K562 (cell line): ENCODE data around the gene SMAD7. TPM values are rescaled to one million over a fixed set of nuclear protein-coding genes. Genes with fewer than 3 reads are reported as not detected.

Experiments
- ATAC-seq: fragments of 200-7000 bp; cut with Tn5 transposase; 3 replicates; pipeline ENCODE4 v1.9.1; 2020; ENCODE audit warnings: moderate library complexity
- BruUV-seq: library from RNA; stranded (reverse); fragments of 400-500 nt; replicated peaks from 2 replicates; lab custom pipeline; 2021; lab: Mats Ljungman, UMichigan
- CTCF ChIA-PET: fragments of 300-600 bp; formaldehyde crosslinking; extraction: SDS; loops from one replicate; lab custom pipeline; 2021; ENCODE audit warnings: low intra/inter-chr PET ratio; lab: Yijun Ruan, JAX
- POLR2A ChIA-PET: fragments of 300-600, 350-650 bp; sonication (Branson Sonifier 250); formaldehyde crosslinking; extraction: SDS; loops from one replicate; lab custom pipeline; 2021; ENCODE audit warnings: antibody characterized with exemption, inconsistent platforms; lab: Yijun Ruan, JAX
- DNase-seq, 4 experiments: peaks; one replicate each; pipeline versions ENCODE4 v3.0.0 to v3.0.0-alpha.2; 2011 to 2018; ENCODE audit warnings: low spot score in 3 of 4, mixed read lengths in 3 of 4; ENCODE audit errors: extremely low read depth in 1 of 4
- FAIRE-seq: peaks from 2 replicates; lab custom pipeline; 2011; peaks lifted over from hg19 to GRCh38; lab: Jason Lieb, UNC
- H2AFZ ChIP-seq: 2 replicates; pipeline ENCODE4 v1.6.0; 2011; ENCODE audit warnings: low read depth, low read length, control low read depth, inconsistent platforms
- H3K27ac ChIP-seq: fragments of 200-600 bp; 3 replicates; pipeline ENCODE4 v1.8.0; 2011; ENCODE audit warnings: low read depth, mild to moderate bottlenecking, control low read depth, inconsistent platforms, low read length, moderate library complexity, mixed read lengths; ENCODE audit errors: extremely low read depth
- H3K27me3 ChIP-seq, 2 experiments: fragments of 300-600 bp in 1 of 2; 2 replicates in 1 of 2; 3 replicates in 1 of 2; pipeline versions ENCODE4 v1.6.0 to v1.8.0; 2011; ENCODE audit warnings: inconsistent platforms in 2 of 2, low read length in 2 of 2, mild to moderate bottlenecking in 1 of 2, mixed read lengths in 1 of 2, moderate library complexity in 1 of 2; ENCODE audit not compliant: control insufficient read depth in 2 of 2, insufficient read depth in 2 of 2
- H3K36me3 ChIP-seq: fragments of 300-600 bp; 3 replicates; pipeline ENCODE4 v1.8.0; 2011; ENCODE audit warnings: mild to moderate bottlenecking, low read length, inconsistent platforms; ENCODE audit not compliant: control insufficient read depth, insufficient read depth
- H3K4me1 ChIP-seq, 2 experiments: fragments of 200-600 bp in 1 of 2; replicated peaks in 1 of 2; 2 replicates in 1 of 2; 3 replicates in 1 of 2; pipeline versions ENCODE4 v1.5.1 to v1.8.0; 2011; ENCODE audit warnings: inconsistent platforms in 2 of 2, low read length in 2 of 2, mild to moderate bottlenecking in 1 of 2, mixed read lengths in 1 of 2, moderate library complexity in 1 of 2; ENCODE audit not compliant: control insufficient read depth in 2 of 2, insufficient read depth in 2 of 2
- H3K4me2 ChIP-seq: 2 replicates; pipeline ENCODE4 v1.6.1; 2011; ENCODE audit warnings: low read length, control low read depth, inconsistent platforms, mixed read lengths; ENCODE audit not compliant: insufficient read depth
- H3K4me3 ChIP-seq: fragments of 200-600 bp; sonication (generic), shearing (Covaris generic); 2 replicates; pipeline ENCODE4 v1.5.1; 2016; ENCODE audit warnings: control low read depth, inconsistent platforms
- H3K79me2 ChIP-seq: fragments of 200-600 bp; 3 replicates; pipeline ENCODE4 v1.8.0; 2011; ENCODE audit warnings: low read length, inconsistent platforms; ENCODE audit not compliant: control insufficient read depth, insufficient read depth
- H3K9ac ChIP-seq, 2 experiments: 2 replicates each; pipeline versions ENCODE4 v1.6.0 to v1.6.1; 2011; ENCODE audit warnings: low read depth in 2 of 2, low read length in 2 of 2, control low read depth in 1 of 2, inconsistent platforms in 1 of 2, mild to moderate bottlenecking in 1 of 2, mixed read lengths in 1 of 2; ENCODE audit not compliant: insufficient read depth in 1 of 2
- H3K9me1 ChIP-seq: one replicate; pipeline ENCODE4 v1.6.0; 2011; ENCODE audit warnings: inconsistent platforms, mild to moderate bottlenecking, low read length, moderate library complexity; ENCODE audit not compliant: control insufficient read depth, insufficient read depth
- H3K9me3 ChIP-seq: replicated peaks from 2 replicates; pipeline ENCODE4 v1.5.1; 2011; ENCODE audit warnings: low read depth, low read length, inconsistent platforms; ENCODE audit not compliant: control insufficient read depth, insufficient read depth
- H4K20me1 ChIP-seq: replicated peaks from 2 replicates; pipeline ENCODE4 v1.6.1; 2011; ENCODE audit warnings: low read length, inconsistent platforms, mixed read lengths; ENCODE audit not compliant: control insufficient read depth, insufficient read depth
- ARID3B ChIP-seq: fragments of 250-450 bp; sonication (Bioruptor Pico); IDR thresholded peaks from 2 replicates; pipeline ENCODE4 v1.4.0; 2020; ENCODE audit warnings: borderline replicate concordance
- C11orf30 ChIP-seq: fragments of 450-650 bp; IDR thresholded peaks from 2 replicates; pipeline ENCODE4 v1.6.1; 2016; ENCODE audit warnings: low read depth, mild to moderate bottlenecking
- CBFB ChIP-seq: sonication (generic); formaldehyde crosslinking; IDR thresholded peaks from 2 replicates; pipeline ENCODE4 v1.4.0; 2020; ENCODE audit warnings: mild to moderate bottlenecking, missing genetic modification reagents
- CHD2 ChIP-seq: IDR thresholded peaks from 2 replicates; pipeline ENCODE4 v1.6.1; 2011; ENCODE audit warnings: low read depth, low read length
- DACH1 ChIP-seq: fragments of 450-650 bp; IDR thresholded peaks from 2 replicates; pipeline ENCODE4 v1.6.1; 2018; ENCODE audit not compliant: partially characterized antibody
- GTF2E2 ChIP-seq: fragments of 200-800 bp; sonication (Bioruptor generic); IDR thresholded peaks from 2 replicates; pipeline ENCODE4 v1.6.1; 2016; ENCODE audit warnings: missing genetic modification characterization, missing compliant biosample characterization
- HDAC1 ChIP-seq, 2 experiments: fragments of 450-650 bp; IDR thresholded peaks; 2 replicates each; pipeline ENCODE4 v1.6.1; 2016 to 2017; ENCODE audit warnings: inconsistent platforms in 1 of 2, mild to moderate bottlenecking in 1 of 2, moderate library complexity in 1 of 2
- HMG20A ChIP-seq: fragments of 450-650 bp; formaldehyde crosslinking; conservative IDR thresholded peaks from 2 replicates; pipeline ENCODE4 v1.4.0; 2020; ENCODE audit warnings: mild to moderate bottlenecking, mixed read lengths
- KDM5B ChIP-seq: fragments of 200-600 bp; sonication (generic); IDR thresholded peaks from 2 replicates; pipeline ENCODE4 v1.6.1; 2012; ENCODE audit warnings: low read depth, mild to moderate bottlenecking, moderate library complexity, low read length, control low read depth, inconsistent platforms; ENCODE audit not compliant: insufficient replicate concordance
- KLF1 ChIP-seq: fragments of 450-650 bp; IDR thresholded peaks from 2 replicates; pipeline ENCODE4 v1.6.1; 2016; ENCODE audit warnings: missing genetic modification characterization, missing compliant biosample characterization
- PKNOX1 ChIP-seq: fragments of 450-650 bp; IDR thresholded peaks from 2 replicates; pipeline ENCODE4 v1.6.1; 2016
- PURB ChIP-seq: sonication (generic); formaldehyde crosslinking; IDR thresholded peaks from 2 replicates; pipeline ENCODE4 v1.9.0; 2021; ENCODE audit warnings: low read depth, mild to moderate bottlenecking, missing genetic modification reagents
- RFX1 ChIP-seq: fragments of 450-650 bp; IDR thresholded peaks from 2 replicates; pipeline ENCODE4 v1.6.1; 2016; ENCODE audit warnings: mild to moderate bottlenecking, moderate library complexity
- SREBF2 ChIP-seq: sonication (generic); formaldehyde crosslinking; IDR thresholded peaks from 2 replicates; pipeline ENCODE4 v1.4.0; 2020; ENCODE audit warnings: mild to moderate bottlenecking, missing genetic modification reagents
- VEZF1 ChIP-seq: fragments of 200-800 bp; sonication (Bioruptor generic); IDR thresholded peaks from 2 replicates; pipeline ENCODE4 v1.6.1; 2017; ENCODE audit warnings: missing genetic modification characterization, missing compliant biosample characterization
- ZFP36 ChIP-seq: fragments of 150-350 bp; IDR thresholded peaks from 2 replicates; pipeline ENCODE4 v1.6.1; 2018; ENCODE audit warnings: low read length, low read depth; ENCODE audit not compliant: partially characterized antibody
- ZNF165 ChIP-seq: fragments of 250-450 bp; sonication (Bioruptor Pico); IDR thresholded peaks from 2 replicates; pipeline ENCODE4 v1.4.0; 2020; ENCODE audit warnings: borderline replicate concordance
- ZNF212 ChIP-seq: fragments of 450-650 bp; formaldehyde crosslinking; IDR thresholded peaks from 2 replicates; pipeline ENCODE4 v1.4.0; 2020; ENCODE audit warnings: mild to moderate bottlenecking
- ZNF695 ChIP-seq: fragments of 450-650 bp; formaldehyde crosslinking; IDR thresholded peaks from 2 replicates; pipeline ENCODE4 v1.4.0; 2020; ENCODE audit warnings: mild to moderate bottlenecking, moderate library complexity
- WGBS: fragments of 100-300 bp; shearing (Covaris generic); methylation state at CpG from one replicate; pipeline ENCODE4 v1.1.6; 2016; ENCODE audit warnings: low coverage, mixed read lengths; ENCODE audit not compliant: insufficient coverage; ENCODE audit errors: missing lambda C conversion rate; 5-methylcytosine and 5-hydroxymethylcytosine counted together
- in situ Hi-C: fragments of 300-500 bp; cut with MboI; formaldehyde crosslinking; loops from 4 replicates; pipeline ENCODE4 v1.15.0; 2018; ENCODE audit warnings: inconsistent platforms, mixed read lengths
- intact Hi-C: fragments of 100-400 bp; cut with micrococcal nuclease; formaldehyde crosslinking; loops from 2 replicates; pipeline ENCODE4 v1.14.2; 2022
- polyA plus RNA-seq, 8 experiments: library from polyadenylated mRNA; depleted of rRNA in 4 of 8; stranded (reverse) in 5 of 8; unstranded in 3 of 8; fragments of >200 nt; fragmentation: Nextera tagmentation in 2 of 8; fragmentation: Illumina TruSeq in 1 of 8; extraction: Ambion mirVana in 2 of 8; extraction: Trizol in 1 of 8; gene quantifications; 2 replicates each; pipeline versions ENCODE4 v1.2.1 to v1.2.3, GENCODE V29; 2011 to 2014; ENCODE audit warnings: inconsistent platforms in 1 of 8, missing spikeins in 1 of 8
- total RNA-seq, 7 experiments: library from RNA; depleted of rRNA in 6 of 7; stranded (reverse); fragments of >200 nt in 6 of 7; fragmentation: Illumina TruSeq in 2 of 7; extraction: Trizol in 2 of 7; gene quantifications; 2 replicates each; pipeline versions ENCODE4 v1.2.1 to v1.2.3, GENCODE V29; 2011 to 2021; ENCODE audit warnings: low replicate concordance in 1 of 7

The SMAD7 gene
- total and polyA plus RNA-seq, 9 of the 15 experiments (the other 6 are each of a cell fraction or from before 2014, with no cell fraction given): 0.13 to 3.0 (median 1.6) TPM

GRCh38 chr18:48986851-48987761 lies 36.3 kb upstream of the SMAD7 start:
- Histone ChIP-seq H3K9ac (no peak overlapping the region), H3K9me3 (no peaks in the 10 kb centered on the region), H3K27ac (no peak overlapping the region), H3K36me3 (no peaks in the 10 kb centered on the region), H3K27me3 (no peaks in the 10 kb centered on the region), H3K4me2 (no peak overlapping the region), H2AFZ (no peak overlapping the region), H3K4me3 (no peak overlapping the region), H4K20me1 (no peaks in the 10 kb centered on the region), H3K4me1 (peaks cover 3 to 5% of the 10 kb centered on the region in 2 experiments), H3K9me1 (no peaks in the 10 kb centered on the region), H3K79me2 (no peaks in the 10 kb centered on the region)
- 43% methylated on average over 13 of the region's 20 CpGs for WGBS
- no peak for DNase-seq
- CTCF ChIA-PET: interaction anchor here (0.6 kb wide), 1 partner anchor 43 kb away, joined by 7 read pairs; no protein-coding TSS in a partner anchor
- ATAC-seq: no peak
- in situ Hi-C loops (no loop called here), intact Hi-C loops (no loop called here)
- no peak for FAIRE-seq
- no TSS peak for BruUV-seq
- TF ChIP-seq CHD2 (no peak), ZNF695 (no peak), HMG20A (no peak), HDAC1 (IDR thresholded peaks at IDR 0.05) (no peak), C11orf30 (no peak), PKNOX1 (no peak), GTF2E2 (tag) (no peak), DACH1 (no peak), ZFP36 (no peak), KDM5B (no peak), KLF1 (tag) (no peak), ZNF212 (CRISPR knock-in tag) (no peak), VEZF1 (CRISPR knock-in tag) (no peak), CBFB (CRISPR knock-in tag) (no peak), PURB (CRISPR knock-in tag) (no peak), ZNF165 (CRISPR knock-in tag) (no peak), ARID3B (no peak), SREBF2 (no peak), RFX1 (no peak)
- POLR2A ChIA-PET: interaction anchor here (0.5 kb wide), 1 partner anchor 9 kb away, joined by 3 read pairs; no protein-coding TSS in a partner anchor
